HEK293 (cell line): ENCODE measurements around the gene DIP2B.

Experiments
- CTCF ChIA-PET: fragments of 350-600 bp; formaldehyde crosslinking; extraction: SDS; loops from one replicate; lab custom pipeline; 2021; ENCODE audit warnings: antibody characterized with exemption; lab: Yijun Ruan, JAX
- POLR2A ChIA-PET: fragments of 300-600 bp; formaldehyde crosslinking; extraction: SDS; loops from one replicate; lab custom pipeline; 2020; ENCODE audit warnings: antibody characterized with exemption, inconsistent platforms; lab: Yijun Ruan, JAX
- H3K27ac ChIP-seq: fragments of 200-500 bp; sonication (Bioruptor generic); 2 replicates; pipeline ENCODE4 v1.5.1; 2014; ENCODE audit warnings: low read depth, low read length, control low read depth, inconsistent platforms; ENCODE audit errors: extremely low read depth
- H3K36me3 ChIP-seq, 2 experiments: fragments of 200-500 bp in 1 of 2; sonication (Bioruptor generic) in 1 of 2; 1 replicate in 1 of 2; 2 replicates in 1 of 2; pipeline ENCODE4 v1.5.1; 2014 to 2017; ENCODE audit warnings: inconsistent platforms in 2 of 2, low read length in 2 of 2; ENCODE audit not compliant: control insufficient read depth in 2 of 2, insufficient read depth in 1 of 2
- H3K4me1 ChIP-seq: fragments of 200-500 bp; sonication (Bioruptor generic); 2 replicates; pipeline ENCODE4 v1.5.1; 2014; ENCODE audit warnings: mild to moderate bottlenecking, low read length, inconsistent platforms; ENCODE audit not compliant: control insufficient read depth, insufficient read depth
- H3K4me3 ChIP-seq: 2 replicates; pipeline ENCODE4 v1.5.1; 2011; ENCODE audit warnings: low read depth, mild to moderate bottlenecking, control low read depth, low read length, moderate library complexity
- H3K9me3 ChIP-seq: fragments of 200-500 bp; sonication (Bioruptor generic); 2 replicates; pipeline ENCODE4 v1.5.1; 2014; ENCODE audit warnings: low read depth, low read length, inconsistent platforms; ENCODE audit not compliant: control insufficient read depth, insufficient read depth
- HOXA7 ChIP-seq: sonication (generic); formaldehyde crosslinking; IDR thresholded peaks from 2 replicates; pipeline ENCODE4 v1.8.1; 2022; ENCODE audit warnings: missing genetic modification reagents, borderline replicate concordance
- TRIM28 ChIP-seq: IDR thresholded peaks from 2 replicates; pipeline ENCODE4 v1.6.1; 2011; ENCODE audit warnings: low read length, control low read depth, borderline replicate concordance
- YY2 ChIP-seq: fragments of 450-650 bp; formaldehyde crosslinking; IDR thresholded peaks from 2 replicates; pipeline ENCODE4 v1.5.1; 2016; ENCODE audit warnings: missing biosample characterization, missing genetic modification characterization
- ZBTB1 ChIP-seq: fragments of 450-650 bp; formaldehyde crosslinking; IDR thresholded peaks from 2 replicates; pipeline ENCODE4 v1.5.1; 2016; ENCODE audit warnings: missing biosample characterization, missing genetic modification characterization
- ZBTB17 ChIP-seq: fragments of 450-650 bp; formaldehyde crosslinking; IDR thresholded peaks from 2 replicates; pipeline ENCODE4 v1.5.1; 2016; ENCODE audit warnings: missing biosample characterization, missing genetic modification characterization
- ZBTB8A ChIP-seq: fragments of 450-650 bp; formaldehyde crosslinking; IDR thresholded peaks from 2 replicates; pipeline ENCODE4 v1.5.1; 2016; ENCODE audit warnings: missing biosample characterization, missing genetic modification characterization
- ZNF155 ChIP-seq: fragments of 450-650 bp; formaldehyde crosslinking; IDR thresholded peaks from 2 replicates; pipeline ENCODE4 v1.5.1; 2016; ENCODE audit warnings: missing biosample characterization, missing genetic modification characterization
- ZNF157 ChIP-seq: fragments of 450-650 bp; formaldehyde crosslinking; IDR thresholded peaks from 2 replicates; pipeline ENCODE4 v1.5.1; 2016; ENCODE audit warnings: missing biosample characterization, missing genetic modification characterization
- ZNF202 ChIP-seq: fragments of 450-650 bp; formaldehyde crosslinking; IDR thresholded peaks from 2 replicates; pipeline ENCODE4 v1.5.1; 2016; ENCODE audit warnings: missing biosample characterization, missing genetic modification characterization, borderline replicate concordance
- ZNF324 ChIP-seq: fragments of 450-650 bp; formaldehyde crosslinking; IDR thresholded peaks from 2 replicates; pipeline ENCODE4 v1.5.1; 2016; ENCODE audit warnings: missing biosample characterization, missing genetic modification characterization
- ZNF404 ChIP-seq: fragments of 450-650 bp; formaldehyde crosslinking; IDR thresholded peaks from 2 replicates; pipeline ENCODE4 v1.5.1; 2017; ENCODE audit warnings: missing biosample characterization, missing genetic modification characterization
- ZNF555 ChIP-seq: fragments of 450-650 bp; formaldehyde crosslinking; conservative IDR thresholded peaks from 2 replicates; pipeline ENCODE4 v1.5.1; 2017; ENCODE audit warnings: missing biosample characterization, mild to moderate bottlenecking, missing genetic modification characterization, inconsistent platforms
- ZNF629 ChIP-seq: fragments of 450-650 bp; formaldehyde crosslinking; IDR thresholded peaks from 2 replicates; pipeline ENCODE4 v1.5.1; 2017; ENCODE audit warnings: missing biosample characterization, missing genetic modification characterization
- ZNF701 ChIP-seq: fragments of 450-650 bp; formaldehyde crosslinking; IDR thresholded peaks from 2 replicates; pipeline ENCODE4 v1.5.1; 2016; ENCODE audit warnings: missing biosample characterization, missing genetic modification characterization
- ZNF776 ChIP-seq: fragments of 450-650 bp; formaldehyde crosslinking; IDR thresholded peaks from 2 replicates; pipeline ENCODE4 v1.5.0; 2017; ENCODE audit warnings: missing biosample characterization, missing genetic modification characterization, borderline replicate concordance
- ZNF792 ChIP-seq: fragments of 450-650 bp; formaldehyde crosslinking; IDR thresholded peaks from 2 replicates; pipeline ENCODE4 v1.5.1; 2016; ENCODE audit warnings: missing biosample characterization, missing genetic modification characterization
- TF ChIP-seq, protein P1 (sequence below): fragments of 450-650 bp; formaldehyde crosslinking; conservative IDR thresholded peaks from 2 replicates; pipeline ENCODE4 v1.5.1; 2016; ENCODE audit warnings: low read depth, missing biosample characterization, missing genetic modification characterization
- TF ChIP-seq, protein P2 (sequence below): fragments of 450-650 bp; formaldehyde crosslinking; IDR thresholded peaks from 2 replicates; pipeline ENCODE4 v1.5.1; 2016; ENCODE audit warnings: missing biosample characterization, missing genetic modification characterization
- TF ChIP-seq, protein P3 (sequence below): fragments of 450-650 bp; formaldehyde crosslinking; IDR thresholded peaks from 2 replicates; pipeline ENCODE4 v1.5.1; 2016; ENCODE audit warnings: missing biosample characterization, missing genetic modification characterization
- TF ChIP-seq, protein P4 (sequence below): fragments of 450-650 bp; formaldehyde crosslinking; IDR thresholded peaks from 2 replicates; pipeline ENCODE4 v1.5.1; 2017; ENCODE audit warnings: missing biosample characterization, missing genetic modification characterization

Gene DIP2B

DNA sequence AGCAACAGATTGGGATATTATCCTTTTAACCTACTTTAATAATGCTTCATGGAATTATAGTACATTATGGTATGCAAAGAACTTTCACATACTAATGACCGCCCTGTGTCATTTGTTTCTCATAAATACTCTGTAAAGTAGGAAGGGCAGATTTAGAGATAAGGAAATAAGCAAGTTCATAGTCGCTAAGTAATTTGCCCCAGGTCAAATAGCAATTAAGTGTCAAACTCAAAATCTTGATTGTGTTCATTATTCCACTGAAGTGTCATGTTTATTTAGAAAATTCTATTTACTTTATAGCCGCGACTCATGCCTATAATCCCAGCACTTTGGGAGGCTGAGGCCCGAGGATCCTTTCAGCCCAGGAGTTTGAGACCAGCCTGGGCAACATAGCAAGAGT, 160.4 kb downstream of the DIP2B start (continued):
- TF ChIP-seq, protein P1, sequence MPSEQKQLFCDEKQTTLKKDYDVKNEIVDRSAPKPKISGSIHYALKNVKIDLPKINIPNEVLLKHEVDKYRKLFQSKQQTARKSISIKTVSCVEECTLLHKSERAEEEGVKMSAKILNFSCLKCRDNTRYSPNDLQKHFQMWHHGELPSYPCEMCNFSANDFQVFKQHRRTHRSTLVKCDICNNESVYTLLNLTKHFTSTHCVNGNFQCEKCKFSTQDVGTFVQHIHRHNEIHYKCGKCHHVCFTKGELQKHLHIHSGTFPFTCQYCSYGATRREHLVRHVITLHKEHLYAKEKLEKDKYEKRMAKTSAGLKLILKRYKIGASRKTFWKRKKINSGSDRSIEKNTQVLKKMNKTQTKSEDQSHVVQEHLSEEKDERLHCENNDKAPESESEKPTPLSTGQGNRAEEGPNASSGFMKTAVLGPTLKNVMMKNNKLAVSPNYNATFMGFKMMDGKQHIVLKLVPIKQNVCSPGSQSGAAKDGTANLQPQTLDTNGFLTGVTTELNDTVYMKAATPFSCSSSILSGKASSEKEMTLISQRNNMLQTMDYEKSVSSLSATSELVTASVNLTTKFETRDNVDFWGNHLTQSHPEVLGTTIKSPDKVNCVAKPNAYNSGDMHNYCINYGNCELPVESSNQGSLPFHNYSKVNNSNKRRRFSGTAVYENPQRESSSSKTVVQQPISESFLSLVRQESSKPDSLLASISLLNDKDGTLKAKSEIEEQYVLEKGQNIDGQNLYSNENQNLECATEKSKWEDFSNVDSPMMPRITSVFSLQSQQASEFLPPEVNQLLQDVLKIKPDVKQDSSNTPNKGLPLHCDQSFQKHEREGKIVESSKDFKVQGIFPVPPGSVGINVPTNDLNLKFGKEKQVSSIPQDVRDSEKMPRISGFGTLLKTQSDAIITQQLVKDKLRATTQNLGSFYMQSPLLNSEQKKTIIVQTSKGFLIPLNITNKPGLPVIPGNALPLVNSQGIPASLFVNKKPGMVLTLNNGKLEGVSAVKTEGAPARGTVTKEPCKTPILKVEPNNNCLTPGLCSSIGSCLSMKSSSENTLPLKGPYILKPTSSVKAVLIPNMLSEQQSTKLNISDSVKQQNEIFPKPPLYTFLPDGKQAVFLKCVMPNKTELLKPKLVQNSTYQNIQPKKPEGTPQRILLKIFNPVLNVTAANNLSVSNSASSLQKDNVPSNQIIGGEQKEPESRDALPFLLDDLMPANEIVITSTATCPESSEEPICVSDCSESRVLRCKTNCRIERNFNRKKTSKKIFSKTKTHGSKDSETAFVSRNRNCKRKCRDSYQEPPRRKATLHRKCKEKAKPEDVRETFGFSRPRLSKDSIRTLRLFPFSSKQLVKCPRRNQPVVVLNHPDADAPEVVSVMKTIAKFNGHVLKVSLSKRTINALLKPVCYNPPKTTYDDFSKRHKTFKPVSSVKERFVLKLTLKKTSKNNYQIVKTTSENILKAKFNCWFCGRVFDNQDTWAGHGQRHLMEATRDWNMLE (tag by site-specific recombination) = no peak
- TF ChIP-seq ZNF555 (tag by site-specific recombination) (no peak), ZNF701 (no peak), ZNF202 (tag by site-specific recombination) (no peak), ZNF155 (tag by site-specific recombination) (no peak), YY2 (tag by site-specific recombination) (no peak), ZBTB17 (tag by site-specific recombination) (0 out of 2 replicates have a peak, but pooled peaks have one; percentile 12)

DNA sequence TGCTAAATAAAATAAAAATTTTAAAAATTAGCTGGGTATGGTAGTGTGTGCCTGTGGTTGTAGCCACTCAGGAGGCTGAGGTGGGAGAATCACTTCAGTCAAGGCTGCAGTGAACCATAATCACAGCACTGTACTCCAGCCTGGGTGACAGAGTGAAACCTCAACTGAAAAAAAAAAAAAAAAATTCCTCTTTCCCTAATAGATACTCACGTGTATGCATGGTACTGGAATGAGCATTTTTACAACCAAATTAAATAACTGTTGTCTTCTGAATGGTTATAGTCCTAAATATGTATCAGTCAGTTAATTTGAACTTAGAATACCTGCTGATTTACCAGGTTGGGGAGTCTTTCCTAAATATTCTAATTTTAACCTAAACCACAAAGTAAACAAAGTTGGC, 160.8 kb downstream of the DIP2B start:
- H3K36me3 ChIP-seq = no peaks in the 10 kb centered on the region; a peak in 1 of 3 replicates
- ChIA-PET POLR2A (no interaction called here), CTCF (interaction anchor here (0.6 kb wide), 2 partner anchors 108 to 131 kb away, joined by 3 to 5 read pairs; no protein-coding TSS in a partner anchor)
- no peak overlapping the region for H3K27ac ChIP-seq
- TF ChIP-seq ZNF776 (tag by site-specific recombination) (no peak), ZNF324 (tag by site-specific recombination) (no peak), ZNF404 (tag by site-specific recombination) (no peak), HOXA7 (CRISPR knock-in tag) (no peak), ZBTB1 (tag by site-specific recombination) (no peak), ZNF629 (tag by site-specific recombination) (no peak)
- TF ChIP-seq, protein P2, sequence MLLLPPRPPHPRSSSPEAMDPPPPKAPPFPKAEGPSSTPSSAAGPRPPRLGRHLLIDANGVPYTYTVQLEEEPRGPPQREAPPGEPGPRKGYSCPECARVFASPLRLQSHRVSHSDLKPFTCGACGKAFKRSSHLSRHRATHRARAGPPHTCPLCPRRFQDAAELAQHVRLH (tag by site-specific recombination) = no peak
- TF ChIP-seq, protein P3, sequence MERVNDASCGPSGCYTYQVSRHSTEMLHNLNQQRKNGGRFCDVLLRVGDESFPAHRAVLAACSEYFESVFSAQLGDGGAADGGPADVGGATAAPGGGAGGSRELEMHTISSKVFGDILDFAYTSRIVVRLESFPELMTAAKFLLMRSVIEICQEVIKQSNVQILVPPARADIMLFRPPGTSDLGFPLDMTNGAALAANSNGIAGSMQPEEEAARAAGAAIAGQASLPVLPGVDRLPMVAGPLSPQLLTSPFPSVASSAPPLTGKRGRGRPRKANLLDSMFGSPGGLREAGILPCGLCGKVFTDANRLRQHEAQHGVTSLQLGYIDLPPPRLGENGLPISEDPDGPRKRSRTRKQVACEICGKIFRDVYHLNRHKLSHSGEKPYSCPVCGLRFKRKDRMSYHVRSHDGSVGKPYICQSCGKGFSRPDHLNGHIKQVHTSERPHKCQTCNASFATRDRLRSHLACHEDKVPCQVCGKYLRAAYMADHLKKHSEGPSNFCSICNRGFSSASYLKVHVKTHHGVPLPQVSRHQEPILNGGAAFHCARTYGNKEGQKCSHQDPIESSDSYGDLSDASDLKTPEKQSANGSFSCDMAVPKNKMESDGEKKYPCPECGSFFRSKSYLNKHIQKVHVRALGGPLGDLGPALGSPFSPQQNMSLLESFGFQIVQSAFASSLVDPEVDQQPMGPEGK (tag by site-specific recombination) = no peak
- H3K4me3 ChIP-seq = no peak overlapping the region
- H3K4me1 ChIP-seq = peaks cover 19% of the 10 kb centered on the region
- H3K9me3 ChIP-seq = no peaks in the 10 kb centered on the region

DNA sequence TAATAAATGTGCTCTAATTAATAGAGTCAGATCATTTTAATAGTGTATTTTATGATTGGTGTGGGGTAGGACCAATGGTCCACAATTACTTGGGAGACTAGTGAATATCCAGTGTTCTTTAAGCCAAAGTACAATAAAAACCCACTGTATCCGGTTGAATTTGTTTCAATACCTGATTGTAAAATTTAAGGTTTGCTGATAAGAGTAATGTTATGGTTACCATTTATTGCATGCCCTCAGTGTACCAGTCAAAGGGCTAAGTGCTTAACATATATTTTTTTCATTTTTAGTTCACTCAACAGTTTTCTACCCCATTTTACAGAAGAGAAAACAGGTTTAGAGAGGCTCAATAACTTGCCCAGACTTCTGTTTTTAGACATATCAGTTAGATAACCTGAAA, 161.2 kb downstream of the DIP2B start:
- Histone ChIP-seq H3K27ac (no peak overlapping the region), H3K9me3 (no peaks in the 10 kb centered on the region), H3K4me3 (no peak overlapping the region), H3K36me3 (peaks cover 0 to 1% of the 10 kb centered on the region in 2 experiments; a peak in 2 of 3 replicates), H3K4me1 (peaks cover 19% of the 10 kb centered on the region)
- ChIA-PET POLR2A (no interaction called here), CTCF (interaction anchor here (0.6 kb wide), 2 partner anchors 107 to 131 kb away, joined by 3 to 5 read pairs; no protein-coding TSS in a partner anchor)
- TF ChIP-seq ZNF157 (tag by site-specific recombination) = no peak
- TF ChIP-seq, protein P4, sequence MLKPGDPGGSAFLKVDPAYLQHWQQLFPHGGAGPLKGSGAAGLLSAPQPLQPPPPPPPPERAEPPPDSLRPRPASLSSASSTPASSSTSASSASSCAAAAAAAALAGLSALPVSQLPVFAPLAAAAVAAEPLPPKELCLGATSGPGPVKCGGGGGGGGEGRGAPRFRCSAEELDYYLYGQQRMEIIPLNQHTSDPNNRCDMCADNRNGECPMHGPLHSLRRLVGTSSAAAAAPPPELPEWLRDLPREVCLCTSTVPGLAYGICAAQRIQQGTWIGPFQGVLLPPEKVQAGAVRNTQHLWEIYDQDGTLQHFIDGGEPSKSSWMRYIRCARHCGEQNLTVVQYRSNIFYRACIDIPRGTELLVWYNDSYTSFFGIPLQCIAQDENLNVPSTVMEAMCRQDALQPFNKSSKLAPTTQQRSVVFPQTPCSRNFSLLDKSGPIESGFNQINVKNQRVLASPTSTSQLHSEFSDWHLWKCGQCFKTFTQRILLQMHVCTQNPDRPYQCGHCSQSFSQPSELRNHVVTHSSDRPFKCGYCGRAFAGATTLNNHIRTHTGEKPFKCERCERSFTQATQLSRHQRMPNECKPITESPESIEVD (tag by site-specific recombination) = peak; percentile 53
- TF ChIP-seq TRIM28 = no peak
- TF ChIP-seq ZBTB8A (tag by site-specific recombination) = no peak
- no peak for TF ChIP-seq ZNF792 (tag by site-specific recombination)
